Spleen (tissue), 11 donors: ENCODE results near the gene HERC6. TPM values are rescaled to one million over a fixed set of nuclear protein-coding genes. Genes with fewer than 3 reads are reported as not detected.

Source experiments
- DNase-seq: peaks from one replicate; pipeline ENCODE4 v3.0.0-alpha.2; 2020
- H3K27ac ChIP-seq, 8 donors: fragments of 200-600 bp; sonication (generic) in 7 of 8; 1 replicate in 4 of 8; 2 replicates in 4 of 8; pipeline versions ENCODE4 v1.5.0 to v1.8.0; 2016 to 2021; ENCODE audit warnings: inconsistent platforms in 4 of 8, mild to moderate bottlenecking in 4 of 8, moderate library complexity in 1 of 8
- H3K27me3 ChIP-seq, 7 donors: fragments of 200-600 bp; sonication (generic) in 6 of 7; replicated peaks in 1 of 7; 1 replicate in 4 of 7; 2 replicates in 3 of 7; pipeline versions ENCODE4 v1.5.0 to v1.8.0; 2016 to 2021; ENCODE audit warnings: inconsistent platforms in 3 of 7, mild to moderate bottlenecking in 1 of 7
- H3K36me3 ChIP-seq, 6 donors: fragments of 200-600 bp; sonication (generic) in 5 of 6; 1 replicate in 4 of 6; 2 replicates in 2 of 6; pipeline versions ENCODE4 v1.5.0 to v1.8.0; 2016 to 2021; ENCODE audit warnings: inconsistent platforms in 2 of 6
- H3K4me1 ChIP-seq, 6 donors: fragments of 200-600 bp; sonication (generic) in 5 of 6; 1 replicate in 3 of 6; 2 replicates in 3 of 6; pipeline versions ENCODE4 v1.5.0 to v1.8.0; 2016 to 2021; ENCODE audit warnings: inconsistent platforms in 3 of 6
- H3K4me3 ChIP-seq, 8 donors: fragments of 200-600 bp; sonication (generic) in 7 of 8; 1 replicate in 4 of 8; 2 replicates in 4 of 8; pipeline versions ENCODE4 v1.5.0 to v1.8.0; 2016 to 2021; ENCODE audit warnings: inconsistent platforms in 4 of 8, mild to moderate bottlenecking in 4 of 8, moderate library complexity in 2 of 8
- H3K9me3 ChIP-seq, 8 donors: fragments of 200-600 bp; sonication (generic) in 7 of 8; 1 replicate in 4 of 8; 2 replicates in 4 of 8; pipeline versions ENCODE4 v1.5.0 to v1.8.0; 2016 to 2021; ENCODE audit warnings: inconsistent platforms in 4 of 8
- CTCF ChIP-seq, 11 experiments: fragments of 200-600 bp in 7 of 11; fragments of 450-650 bp in 4 of 11; sonication (generic) in 4 of 11; IDR thresholded peaks in 8 of 11; conservative IDR thresholded peaks in 3 of 11; 1 replicate in 7 of 11; 2 replicates in 4 of 11; pipeline versions ENCODE4 v1.4.0 to v1.8.0; 2016 to 2021; ENCODE audit warnings: antibody characterized with exemption in 11 of 11, inconsistent platforms in 4 of 11, mild to moderate bottlenecking in 1 of 11
- POLR2A ChIP-seq, 3 donors: fragments of 450-650 bp; IDR thresholded peaks; one replicate each; pipeline ENCODE4 v1.5.1; 2017; ENCODE audit warnings: antibody characterized with exemption in 3 of 3, mild to moderate bottlenecking in 1 of 3
- POLR2AphosphoS5 ChIP-seq, 3 donors: sonication (generic); formaldehyde crosslinking; IDR thresholded peaks; one replicate each; pipeline ENCODE4 v1.5.1; 2017; ENCODE audit warnings: antibody characterized with exemption in 3 of 3
- whole genome bisulfite sequencing, 5 donors: extraction: QIAGEN DNeasy Blood & Tissue Kit in 3 of 5; methylation state at CpG; one replicate each; pipeline versions ENCODE4 v1.1.5 to v1.1.7; 2013 to 2018; 5-methylcytosine and 5-hydroxymethylcytosine counted together
- intact Hi-C: fragments of 100-400 bp; cut with DNase I; formaldehyde crosslinking; loops from one replicate; pipeline ENCODE4 v1.15.0; 2023; ENCODE audit warnings: low total_unique reads
- polyA plus RNA-seq, 3 donors: library from polyadenylated mRNA; stranded (reverse); fragments of 200-250 nt; gene quantifications; one replicate each; pipeline ENCODE4 v1.2.1, GENCODE V29; 2013
- total RNA-seq, 7 donors: library from RNA; depleted of rRNA in 3 of 7; stranded (reverse); fragments of >200 nt in 3 of 7; fragmentation: NEBNext Ultra II Directional in 4 of 7; extraction: Animal tissue kit (Norgen Biotek cat#: 25700) in 4 of 7; gene quantifications; one replicate each; pipeline versions ENCODE4 v1.1.0 to v1.2.1, GENCODE V29; 2016 to 2021
- donor health status: healthy with polysubstance abuse.
- donor health status: DM: no; HTN: no; CAD: no; lungs with moderate emphysema.
- donor health status: DM: no; HTN: no; CAD: no.
- donor health status: Bipolar disorder and iron deficiency.
- donor health status: healthy.
- donor health status: DM: no; HTN: no; CAD: no.
- donor health status: DM: yes; HTN: yes; CAD: no.

Gene HERC6
- total and polyA plus RNA-seq, 10 donors = 2.8 to 13.6 (median 10.8) TPM

GRCh38 chr4:88353324-88353723 is 25.3 kb upstream of the HERC6 start:
- DNase-seq = no peak
- Histone ChIP-seq H3K27ac (no peak overlapping the region), H3K4me3 (no peak overlapping the region), H3K9me3 (peaks cover 0 to 38% (median 32%) of the 10 kb centered on the region in 8 donors), H3K27me3 (no peaks in the 10 kb centered on the region), H3K4me1 (no peaks in the 10 kb centered on the region), H3K36me3 (no peaks in the 10 kb centered on the region)
- intact Hi-C loops = no loop called here
- TF ChIP-seq CTCF (IDR thresholded peaks at IDR 0.05 in 8 of 11, conservative IDR thresholded peaks at IDR 0.05 in 3 of 11) = no peak

GRCh38 chr4:88356771-88357170 is 21.9 kb upstream of the HERC6 start:
- no peak for TF ChIP-seq CTCF (IDR thresholded peaks at IDR 0.05 in 8 of 11, conservative IDR thresholded peaks at IDR 0.05 in 3 of 11)
- TF ChIP-seq POLR2AphosphoS5 (IDR thresholded peaks at IDR 0.05) = no peak
- no peak for TF ChIP-seq POLR2A (IDR thresholded peaks at IDR 0.05)
- no peak for DNase-seq
- intact Hi-C loops = no loop called here
- no peaks in the 10 kb centered on the region for H3K27me3 ChIP-seq
- H3K4me3 ChIP-seq = no peak overlapping the region
- no peaks in the 10 kb centered on the region for H3K4me1 ChIP-seq
- H3K9me3 ChIP-seq = peaks cover 0 to 48% (median 38%) of the 10 kb centered on the region in 8 donors
- H3K27ac ChIP-seq = no peak overlapping the region
- H3K36me3 ChIP-seq = no peaks in the 10 kb centered on the region

- 82 to 98% (median 95%) methylated on average over 4 of the region's 4 CpGs for WGBS, 5 donors
- no peak overlapping the region for H3K4me3 ChIP-seq
- no peaks in the 10 kb centered on the region for H3K4me1 ChIP-seq
- H3K27ac ChIP-seq = no peak overlapping the region
- peaks cover 0 to 45% (median 35%) of the 10 kb centered on the region in 8 donors for H3K9me3 ChIP-seq
- H3K36me3 ChIP-seq = no peaks in the 10 kb centered on the region
- no peak for TF ChIP-seq CTCF (IDR thresholded peaks at IDR 0.05 in 8 of 11, conservative IDR thresholded peaks at IDR 0.05 in 3 of 11)
- TF ChIP-seq POLR2A (IDR thresholded peaks at IDR 0.05) = no peak
- TF ChIP-seq POLR2AphosphoS5 (IDR thresholded peaks at IDR 0.05) = no peak
- no peak for DNase-seq
- intact Hi-C loops = no loop called here
- no peaks in the 10 kb centered on the region for H3K27me3 ChIP-seq
Measured at GRCh38 chr4:88357262-88357661, 21.4 kb upstream of the HERC6 start.

GRCh38 chr4:88359558-88359957 is 19.1 kb upstream of the HERC6 start:
- Histone ChIP-seq H3K4me1 (no peaks in the 10 kb centered on the region), H3K4me3 (no peak overlapping the region), H3K27ac (no peak overlapping the region), H3K27me3 (no peaks in the 10 kb centered on the region), H3K36me3 (no peaks in the 10 kb centered on the region), H3K9me3 (peaks cover 0 to 32% (median 24%) of the 10 kb centered on the region in 8 donors)
- WGBS, 5 donors = 90 to 99% (median 95%) methylated on average over 7 to 10 of the region's 10 CpGs
- no peak for DNase-seq
- TF ChIP-seq POLR2A (IDR thresholded peaks at IDR 0.05) (no peak), POLR2AphosphoS5 (IDR thresholded peaks at IDR 0.05) (no peak), CTCF (IDR thresholded peaks at IDR 0.05 in 8 of 11, conservative IDR thresholded peaks at IDR 0.05 in 3 of 11) (no peak)
- intact Hi-C loops = no loop called here
